Neural crest cell (in vitro differentiated cells): ENCODE measurements around the gene FAR1. TPM values are rescaled to one million over a fixed set of nuclear protein-coding genes. Genes with fewer than 3 reads are reported as not detected.

ENCODE experiments used
- DNase-seq: peaks from one replicate; pipeline ENCODE4 v3.0.0; 2021; ENCODE audit warnings: low read depth, mixed read lengths, low spot score
- H3K27ac Mint-ChIP-seq: one replicate; pipeline ENCODE4 v1.8.0; 2021; ENCODE audit warnings: mild to moderate bottlenecking, mixed read lengths; ENCODE audit not compliant: unreplicated experiment
- H3K27me3 Mint-ChIP-seq: 2 replicates; pipeline ENCODE4 v1.8.0; 2021; ENCODE audit warnings: low read depth, mild to moderate bottlenecking, mixed read lengths
- H3K36me3 Mint-ChIP-seq: 2 replicates; pipeline ENCODE4 v1.8.0; 2021; ENCODE audit warnings: low read depth, mild to moderate bottlenecking, mixed read lengths
- H3K4me1 Mint-ChIP-seq: 2 replicates; pipeline ENCODE4 v1.8.0; 2021; ENCODE audit warnings: mixed read lengths
- H3K4me3 Mint-ChIP-seq: one replicate; pipeline ENCODE4 v1.8.0; 2021; ENCODE audit warnings: mild to moderate bottlenecking, mixed read lengths
- H3K9me3 Mint-ChIP-seq: 2 replicates; pipeline ENCODE4 v1.8.0; 2021; ENCODE audit warnings: mixed read lengths
- CTCF ChIP-seq: fragments of 200-600 bp; sonication (generic); conservative IDR thresholded peaks from 2 replicates; pipeline ENCODE4 v1.5.0; 2021; ENCODE audit warnings: antibody characterized with exemption, mild to moderate bottlenecking
- total RNA-seq: library from RNA; stranded (reverse); gene quantifications from 2 replicates; pipeline ENCODE4 v1.2.1, GENCODE V29; 2021

Gene FAR1
- total RNA-seq, 1 donor from 2014 or later, result 60.8 TPM

DNA sequence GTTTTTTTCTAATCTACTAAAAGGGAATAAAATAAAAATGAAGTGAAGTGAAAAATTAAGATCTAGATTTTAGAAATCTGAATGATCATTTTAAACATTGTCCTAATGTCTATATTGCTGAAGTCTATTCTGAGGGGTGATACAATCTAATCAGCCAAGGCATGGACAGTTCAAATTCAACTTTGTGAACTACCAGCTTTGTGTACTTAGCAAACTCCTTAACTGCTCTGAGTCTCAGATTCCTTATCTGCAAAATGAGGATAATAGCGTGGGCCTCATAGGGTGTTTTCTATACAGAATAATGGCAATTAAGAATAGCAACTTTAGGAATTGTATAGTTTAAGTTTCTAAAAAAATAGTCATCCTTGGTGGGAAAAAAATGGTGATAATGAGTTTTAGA lies 31.4 kb downstream of the FAR1 start:
- Mint-ChIP-seq H3K27ac (no peak overlapping the region), H3K4me1 (peaks cover 4% of the 10 kb centered on the region), H3K27me3 (no peaks in the 10 kb centered on the region), H3K9me3 (no peaks in the 10 kb centered on the region), H3K36me3 (peaks cover 17% of the 10 kb centered on the region), H3K4me3 (no peak overlapping the region)
- DNase-seq, result no peak
- TF ChIP-seq CTCF, result no peak

DNA sequence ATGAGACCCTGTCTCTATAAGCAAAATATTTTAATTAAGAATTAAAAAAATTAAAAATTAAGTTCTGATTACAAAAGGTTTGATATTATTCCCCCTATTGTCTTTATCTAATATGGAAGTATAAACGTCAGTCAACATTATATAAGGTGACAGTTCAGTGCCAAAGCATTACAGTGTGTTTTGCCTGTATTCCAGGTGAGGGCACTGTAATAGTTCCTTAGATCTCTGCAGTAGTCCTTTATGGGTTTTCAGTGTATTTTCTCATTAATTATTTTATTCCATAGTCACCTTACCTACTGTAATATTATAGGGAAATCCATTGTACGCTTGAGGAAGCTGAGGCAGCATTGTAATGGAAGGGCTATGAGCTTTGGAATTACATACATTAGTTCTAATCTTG lies 33.0 kb downstream of the FAR1 start:
- Mint-ChIP-seq H3K4me1 (peaks cover 13% of the 10 kb centered on the region), H3K36me3 (peaks cover 13% of the 10 kb centered on the region), H3K27ac (no peak overlapping the region), H3K27me3 (no peaks in the 10 kb centered on the region), H3K9me3 (no peaks in the 10 kb centered on the region), H3K4me3 (no peak overlapping the region)
- no peak for TF ChIP-seq CTCF
- DNase-seq, result no peak

DNA sequence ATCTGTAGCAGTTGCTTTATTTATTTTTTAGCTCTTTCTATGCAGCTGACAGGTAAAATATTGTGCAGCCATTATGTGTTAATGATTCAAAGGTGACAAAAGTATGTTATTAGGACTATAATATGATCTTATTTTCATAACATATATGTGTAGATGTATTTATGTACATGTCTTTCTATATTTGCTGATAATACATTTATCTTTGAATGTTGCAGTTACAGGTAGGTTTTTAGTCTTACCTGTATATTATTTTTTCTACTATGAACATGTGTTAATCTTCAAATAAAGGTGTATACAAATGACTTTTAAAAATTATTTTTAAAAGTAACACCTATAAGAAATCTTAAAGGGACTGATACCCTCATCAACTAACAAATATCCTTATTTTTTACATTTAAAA lies 33.6 kb downstream of the FAR1 start:
- peaks cover 13% of the 10 kb centered on the region for H3K4me1 Mint-ChIP-seq
- H3K27ac Mint-ChIP-seq, result no peak overlapping the region
- no peak for TF ChIP-seq CTCF
- H3K9me3 Mint-ChIP-seq, result no peaks in the 10 kb centered on the region
- H3K27me3 Mint-ChIP-seq, result no peaks in the 10 kb centered on the region
- peaks cover 13% of the 10 kb centered on the region for H3K36me3 Mint-ChIP-seq
- DNase-seq, result no peak
- H3K4me3 Mint-ChIP-seq, result no peak overlapping the region

DNA sequence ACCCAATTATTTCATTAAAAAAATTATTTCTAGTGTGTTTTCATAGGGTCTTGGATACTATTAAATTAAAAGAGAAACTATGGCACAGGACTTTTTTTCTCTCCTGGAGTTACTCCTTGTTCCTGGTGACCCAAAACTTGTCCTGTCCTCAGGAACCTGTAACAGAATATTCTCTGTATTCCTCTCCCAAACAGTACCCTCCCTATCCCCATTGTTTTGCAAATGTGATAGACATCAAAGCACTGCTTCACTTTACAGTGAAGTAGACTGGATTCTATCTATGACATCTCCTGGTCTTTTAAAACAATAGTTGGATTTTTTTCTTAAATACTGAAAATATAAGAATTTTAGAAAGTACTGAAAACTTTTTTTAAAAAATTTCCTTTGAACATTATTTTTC lies 37.2 kb downstream of the FAR1 start:
- no peak for TF ChIP-seq CTCF
- Mint-ChIP-seq H3K36me3 (peaks cover 16% of the 10 kb centered on the region), H3K4me1 (peaks cover 13% of the 10 kb centered on the region), H3K27me3 (no peaks in the 10 kb centered on the region), H3K4me3 (no peak overlapping the region), H3K27ac (no peak overlapping the region), H3K9me3 (no peaks in the 10 kb centered on the region)
- DNase-seq, result no peak

GRCh38 chr11:13713982-13714381 lies 45.5 kb downstream of the FAR1 start:
- Mint-ChIP-seq H3K36me3 (peaks cover 13% of the 10 kb centered on the region), H3K4me1 (peaks cover 4% of the 10 kb centered on the region), H3K27ac (no peak overlapping the region), H3K9me3 (no peaks in the 10 kb centered on the region), H3K4me3 (no peak overlapping the region), H3K27me3 (no peaks in the 10 kb centered on the region)
- DNase-seq, result no peak
- no peak for TF ChIP-seq CTCF

- peaks cover 10% of the 10 kb centered on the region for H3K36me3 Mint-ChIP-seq
- H3K4me3 Mint-ChIP-seq, result no peak overlapping the region
- peaks cover 4% of the 10 kb centered on the region for H3K4me1 Mint-ChIP-seq
- H3K27ac Mint-ChIP-seq, result no peak overlapping the region
- TF ChIP-seq CTCF, result no peak
- H3K27me3 Mint-ChIP-seq, result no peaks in the 10 kb centered on the region
- no peak for DNase-seq
- H3K9me3 Mint-ChIP-seq, result no peaks in the 10 kb centered on the region
Measured at GRCh38 chr11:13717331-13717730, 48.9 kb downstream of the FAR1 start.
